WTC11 (cell line): ENCODE data around the gene RBM19. TPM values are rescaled to one million over a fixed set of nuclear protein-coding genes. Genes with fewer than 3 reads are reported as not detected.

Source experiments
- ATAC-seq: fragments of 200-7000 bp; cut with Tn5 transposase; 2 replicates; pipeline ENCODE4 v1.10.0; 2021; ENCODE audit warnings: mild to moderate bottlenecking, moderate library complexity
- CTCF ChIA-PET: fragments of 300-600 bp; sonication (Branson Sonifier 250); formaldehyde crosslinking; loops from one replicate; lab custom pipeline; 2021; ENCODE audit warnings: antibody characterized with exemption; lab: Charles Lee
- POLR2A ChIA-PET: fragments of 350-600 bp; sonication (Branson Sonifier 250); formaldehyde crosslinking; loops from one replicate; lab custom pipeline; 2021; ENCODE audit warnings: antibody characterized with exemption; lab: Charles Lee
- DNase-seq: peaks from one replicate; pipeline ENCODE4 v3.0.0; 2021; ENCODE audit warnings: low spot score
- H3K27ac Mint-ChIP-seq: 2 replicates; pipeline ENCODE4 v1.8.0; 2021; ENCODE audit warnings: mixed read lengths
- H3K27me3 Mint-ChIP-seq: 2 replicates; pipeline ENCODE4 v1.8.0; 2021; ENCODE audit warnings: low read depth, mild to moderate bottlenecking, moderate library complexity, mixed read lengths
- H3K36me3 Mint-ChIP-seq: 2 replicates; pipeline ENCODE4 v1.8.0; 2021; ENCODE audit warnings: mixed read lengths
- H3K4me1 Mint-ChIP-seq: 2 replicates; pipeline ENCODE4 v1.8.0; 2022; ENCODE audit warnings: mixed read lengths
- H3K4me3 Mint-ChIP-seq: 2 replicates; pipeline ENCODE4 v1.8.0; 2021; ENCODE audit warnings: mild to moderate bottlenecking, moderate library complexity, mixed read lengths
- H3K9me3 Mint-ChIP-seq: 2 replicates; pipeline ENCODE4 v1.8.0; 2021; ENCODE audit warnings: mixed read lengths
- CREM ChIP-seq: sonication (generic); formaldehyde crosslinking; IDR thresholded peaks from 2 replicates; pipeline ENCODE4 v1.8.1; 2022; ENCODE audit warnings: mild to moderate bottlenecking, missing genetic modification reagents, moderate library complexity
- CTCF ChIP-seq: fragments of 200-600 bp; IDR thresholded peaks from 2 replicates; pipeline ENCODE4 v1.8.0; 2022; ENCODE audit warnings: antibody characterized with exemption
- E2F1 ChIP-seq: sonication (generic); formaldehyde crosslinking; IDR thresholded peaks from 2 replicates; pipeline ENCODE4 v1.8.0; 2022; ENCODE audit warnings: mild to moderate bottlenecking, missing genetic modification reagents
- ETV6 ChIP-seq: sonication (generic); formaldehyde crosslinking; IDR thresholded peaks from 2 replicates; pipeline ENCODE4 v1.8.1; 2022; ENCODE audit warnings: mild to moderate bottlenecking, missing genetic modification reagents
- FOXK1 ChIP-seq: sonication (generic); formaldehyde crosslinking; IDR thresholded peaks from 2 replicates; pipeline ENCODE4 v1.8.0; 2022; ENCODE audit warnings: mild to moderate bottlenecking, moderate library complexity, missing genetic modification reagents
- GABPB1 ChIP-seq: sonication (generic); formaldehyde crosslinking; IDR thresholded peaks from 2 replicates; pipeline ENCODE4 v1.8.1; 2023; ENCODE audit warnings: mild to moderate bottlenecking, missing genetic modification reagents
- GRHL2 ChIP-seq: fragments of 250-450 bp; sonication (Bioruptor Pico); IDR thresholded peaks from 2 replicates; pipeline ENCODE4 v1.8.0; 2022; ENCODE audit warnings: mild to moderate bottlenecking, moderate library complexity; ENCODE audit not compliant: insufficient replicate concordance, severe bottlenecking
- IRF2 ChIP-seq: sonication (generic); formaldehyde crosslinking; IDR thresholded peaks from 2 replicates; pipeline ENCODE4 v1.8.0; 2022; ENCODE audit warnings: low read depth, missing genetic modification reagents, borderline replicate concordance
- MLX ChIP-seq: sonication (generic); formaldehyde crosslinking; IDR thresholded peaks from 2 replicates; pipeline ENCODE4 v1.8.1; 2023; ENCODE audit warnings: mild to moderate bottlenecking, missing genetic modification reagents, moderate library complexity
- OVOL2 ChIP-seq: fragments of 250-450 bp; sonication (Bioruptor Pico); IDR thresholded peaks from 2 replicates; pipeline ENCODE4 v1.9.0; 2021; ENCODE audit warnings: mild to moderate bottlenecking, borderline replicate concordance
- PRRX2 ChIP-seq: fragments of 250-450 bp; sonication (Bioruptor Pico); IDR thresholded peaks from 2 replicates; pipeline ENCODE4 v1.8.0; 2021; ENCODE audit warnings: mild to moderate bottlenecking
- SOX15 ChIP-seq: fragments of 250-450 bp; sonication (Bioruptor Pico); IDR thresholded peaks from 2 replicates; pipeline ENCODE4 v1.9.0; 2021; ENCODE audit warnings: mild to moderate bottlenecking
- SP1 ChIP-seq: sonication (generic); formaldehyde crosslinking; conservative IDR thresholded peaks from 2 replicates; pipeline ENCODE4 v1.8.1; 2022; ENCODE audit warnings: missing genetic modification reagents
- TCF7 ChIP-seq: sonication (generic); formaldehyde crosslinking; IDR thresholded peaks from 2 replicates; pipeline ENCODE4 v1.8.0; 2022; ENCODE audit warnings: mild to moderate bottlenecking, low read depth, missing genetic modification reagents, moderate library complexity
- USF2 ChIP-seq: sonication (generic); formaldehyde crosslinking; IDR thresholded peaks from 2 replicates; pipeline ENCODE4 v1.8.1; 2023; ENCODE audit warnings: mild to moderate bottlenecking, missing genetic modification reagents, moderate library complexity
- ZNF263 ChIP-seq: sonication (generic); formaldehyde crosslinking; IDR thresholded peaks from 2 replicates; pipeline ENCODE4 v1.8.1; 2022; ENCODE audit warnings: low read depth, mild to moderate bottlenecking, moderate library complexity, missing genetic modification reagents
- ZNF396 ChIP-seq: fragments of 250-450 bp; sonication (Bioruptor Pico); IDR thresholded peaks from 2 replicates; pipeline ENCODE4 v1.8.0; 2021; ENCODE audit warnings: mild to moderate bottlenecking, moderate library complexity, borderline replicate concordance
- ZNF425 ChIP-seq: fragments of 250-450 bp; sonication (Bioruptor Pico); conservative IDR thresholded peaks from 2 replicates; pipeline ENCODE4 v1.9.0; 2021; ENCODE audit warnings: mild to moderate bottlenecking
- total RNA-seq: library from RNA; stranded (reverse); gene quantifications from 3 replicates; pipeline ENCODE4 v1.2.3, GENCODE V29; 2021

The RBM19 gene
- total RNA-seq, 1 experiment from 2014 or later, result 60.1 TPM

GRCh38 chr12:113914176-113914575 is 51.9 kb downstream of the RBM19 start (continued):
- no peak for TF ChIP-seq USF2
- TF ChIP-seq CTCF, result no peak

GRCh38 chr12:113912760-113913329 is 53.3 kb downstream of the RBM19 start:
- POLR2A ChIA-PET, result no interaction called here
- TF ChIP-seq GRHL2 (CRISPR knock-in tag), result no peak
- peak; percentile 91 for TF ChIP-seq CTCF
- no peak for TF ChIP-seq E2F1 (CRISPR knock-in tag)
- TF ChIP-seq ZNF396 (CRISPR knock-in tag), result no peak
- no peak for TF ChIP-seq MLX
- no peak for TF ChIP-seq SP1 (CRISPR knock-in tag)
- no peak for TF ChIP-seq FOXK1 (CRISPR knock-in tag)
- no peak for TF ChIP-seq OVOL2 (CRISPR knock-in tag)
- Mint-ChIP-seq H3K36me3 (peaks cover 22% of the 10 kb centered on the region), H3K9me3 (no peaks in the 10 kb centered on the region), H3K4me1 (peaks cover 7% of the 10 kb centered on the region), H3K4me3 (no peak overlapping the region), H3K27ac (no peak overlapping the region; the same call in 1 of the 2 replicates), H3K27me3 (no peaks in the 10 kb centered on the region)
- ATAC-seq (peak; percentile 92), DNase-seq (peak; percentile 89)
- CTCF ChIA-PET, result interaction anchor here (0.7 to 1.8 kb wide), 8 partner anchors 13 to 456 kb away, joined by 3 to 11 read pairs (median 5); no protein-coding TSS in a partner anchor

GRCh38 chr12:113911971-113912759 is 54.0 kb downstream of the RBM19 start:
- no peak for DNase-seq
- CTCF ChIA-PET, result interaction anchor here (0.5 to 1.8 kb wide), 9 partner anchors 12 to 455 kb away, joined by 3 to 11 read pairs (median 5); no protein-coding TSS in a partner anchor
- Mint-ChIP-seq H3K27me3 (no peaks in the 10 kb centered on the region), H3K27ac (no peak overlapping the region), H3K9me3 (no peaks in the 10 kb centered on the region), H3K36me3 (peaks cover 22% of the 10 kb centered on the region), H3K4me3 (no peak overlapping the region), H3K4me1 (peaks cover 7% of the 10 kb centered on the region)
- TF ChIP-seq CREM (CRISPR knock-in tag) (no peak), ZNF263 (CRISPR knock-in tag) (no peak), TCF7 (CRISPR knock-in tag) (no peak), ETV6 (CRISPR knock-in tag) (no peak), OVOL2 (CRISPR knock-in tag) (no peak), ZNF425 (no peak), PRRX2 (no peak), GABPB1 (CRISPR knock-in tag) (no peak), IRF2 (CRISPR knock-in tag) (no peak), SOX15 (CRISPR knock-in tag) (no peak)
- no peak; the same call in 1 of the 2 replicates for ATAC-seq
- POLR2A ChIA-PET, result no interaction called here
